Measurements from ENCODE around the gene GABPB2. TPM values are rescaled to one million over a fixed set of nuclear protein-coding genes. Genes with fewer than 3 reads are reported as not detected.

Gene GABPB2
- total RNA-seq, 1 donor from 2014 or later, result 3.6 TPM

DNA sequence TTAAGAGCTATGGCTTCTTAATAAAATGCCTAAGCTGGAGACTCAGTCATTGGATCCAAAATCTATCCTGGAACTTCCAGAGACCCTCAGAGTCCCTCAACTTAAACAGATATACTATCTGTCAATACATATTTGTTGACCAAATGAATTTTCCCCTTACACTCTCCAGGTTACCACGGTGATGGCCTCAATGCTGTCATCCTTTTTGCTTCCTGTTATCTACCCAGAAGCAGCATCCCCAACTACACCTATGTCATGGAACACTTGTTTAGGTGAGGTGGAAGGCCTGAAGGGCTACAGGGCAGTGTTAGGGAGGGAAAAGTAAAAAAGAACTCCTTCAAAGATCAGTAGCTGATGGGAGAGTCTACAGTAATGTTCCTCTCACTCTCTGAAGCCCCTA lies 27.4 kb upstream of the GABPB2 start:
- Histone ChIP-seq H3K4me1 (ENCODE audit: insufficient read depth, low read length) (peaks cover 3% of the 10 kb centered on the region), H3K9me3 (ENCODE audit: insufficient read depth, low read depth, low read length) (no peaks in the 10 kb centered on the region), H3K27me3 (ENCODE audit: insufficient read depth, low read length) (no peaks in the 10 kb centered on the region), H3K79me2 (ENCODE audit: insufficient read depth, low read length) (no peaks in the 10 kb centered on the region), H3K36me3 (ENCODE audit: insufficient read depth, low read length) (no peaks in the 10 kb centered on the region), H4K20me1 (ENCODE audit: insufficient read depth, low read length) (no peaks in the 10 kb centered on the region), H3K4me2 (ENCODE audit: low read length) (no peak overlapping the region), H2AFZ (ENCODE audit: low read depth, low read length) (no peak overlapping the region), H3K4me3 (ENCODE audit: insufficient read depth, low read depth, low read length) (no peak overlapping the region), H3K27ac (ENCODE audit: low read depth, low read length) (no peak overlapping the region), H3K9ac (ENCODE audit: low read length) (no peak overlapping the region)
- FAIRE-seq (no peak), DNase-seq (ENCODE audit: low read depth) (no peak)
- Mint-ChIP-seq H3K4me3 (ENCODE audit: unreplicated experiment) (no peak overlapping the region), H3K9me3 (ENCODE audit: unreplicated experiment) (no peaks in the 10 kb centered on the region), H3K36me3 (ENCODE audit: low read depth, unreplicated experiment) (peaks cover 15% of the 10 kb centered on the region), H3K27me3 (ENCODE audit: low read depth, unreplicated experiment) (no peaks in the 10 kb centered on the region), H3K27ac (ENCODE audit: unreplicated experiment) (no peak overlapping the region), H3K4me1 (ENCODE audit: low read depth, unreplicated experiment) (no peaks in the 10 kb centered on the region)
- TF ChIP-seq, protein P1, sequence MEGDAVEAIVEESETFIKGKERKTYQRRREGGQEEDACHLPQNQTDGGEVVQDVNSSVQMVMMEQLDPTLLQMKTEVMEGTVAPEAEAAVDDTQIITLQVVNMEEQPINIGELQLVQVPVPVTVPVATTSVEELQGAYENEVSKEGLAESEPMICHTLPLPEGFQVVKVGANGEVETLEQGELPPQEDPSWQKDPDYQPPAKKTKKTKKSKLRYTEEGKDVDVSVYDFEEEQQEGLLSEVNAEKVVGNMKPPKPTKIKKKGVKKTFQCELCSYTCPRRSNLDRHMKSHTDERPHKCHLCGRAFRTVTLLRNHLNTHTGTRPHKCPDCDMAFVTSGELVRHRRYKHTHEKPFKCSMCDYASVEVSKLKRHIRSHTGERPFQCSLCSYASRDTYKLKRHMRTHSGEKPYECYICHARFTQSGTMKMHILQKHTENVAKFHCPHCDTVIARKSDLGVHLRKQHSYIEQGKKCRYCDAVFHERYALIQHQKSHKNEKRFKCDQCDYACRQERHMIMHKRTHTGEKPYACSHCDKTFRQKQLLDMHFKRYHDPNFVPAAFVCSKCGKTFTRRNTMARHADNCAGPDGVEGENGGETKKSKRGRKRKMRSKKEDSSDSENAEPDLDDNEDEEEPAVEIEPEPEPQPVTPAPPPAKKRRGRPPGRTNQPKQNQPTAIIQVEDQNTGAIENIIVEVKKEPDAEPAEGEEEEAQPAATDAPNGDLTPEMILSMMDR (IDR thresholded peaks at IDR 0.05; ENCODE audit: insufficient read depth, low read depth, low read length), result no peak
- TF ChIP-seq EZH2 (IDR thresholded peaks at IDR 0.05; ENCODE audit: insufficient read depth, low read length), result no peak

DNA sequence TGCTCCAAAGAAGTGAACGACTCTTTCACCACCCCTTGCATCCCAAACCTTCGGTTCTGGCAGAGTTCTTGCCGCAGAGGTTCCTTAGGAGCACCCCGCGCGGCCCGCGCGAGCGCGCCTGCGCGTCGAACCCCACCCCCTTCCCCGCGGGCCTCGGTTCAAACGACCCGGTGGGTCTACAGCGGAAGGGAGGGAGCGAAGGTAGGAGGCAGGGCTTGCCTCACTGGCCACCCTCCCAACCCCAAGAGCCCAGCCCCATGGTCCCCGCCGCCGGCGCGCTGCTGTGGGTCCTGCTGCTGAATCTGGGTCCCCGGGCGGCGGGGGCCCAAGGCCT lies 23.0 kb upstream of the GABPB2 start, which contains the start of gene C1orf56:
Gene C1orf56 (plus strand): TSS at position 161 of the 334 bp plus-strand sequence. CDS start 97 bp downstream, at position 258.
- no peaks in the 10 kb centered on the region for H3K79me2 ChIP-seq (ENCODE audit: insufficient read depth, low read length)
- no peaks in the 10 kb centered on the region for H3K27me3 Mint-ChIP-seq (ENCODE audit: low read depth, unreplicated experiment)
- peaks cover 25% of the 10 kb centered on the region for H4K20me1 ChIP-seq (ENCODE audit: insufficient read depth, low read length)
- H3K9me3 ChIP-seq (ENCODE audit: insufficient read depth, low read depth, low read length), result no peaks in the 10 kb centered on the region
- H3K36me3 Mint-ChIP-seq (ENCODE audit: low read depth, unreplicated experiment), result peaks cover 11% of the 10 kb centered on the region
- peaks cover 11% of the 10 kb centered on the region for H3K4me1 ChIP-seq (ENCODE audit: insufficient read depth, low read length)
- FAIRE-seq (no peak), DNase-seq (ENCODE audit: low read depth) (peak; percentile 53)
- peak within 1 kb of the TSS; percentile 95 for H3K27ac Mint-ChIP-seq (ENCODE audit: unreplicated experiment)
- H3K4me3 Mint-ChIP-seq (ENCODE audit: unreplicated experiment), result peak within 1 kb of the TSS; percentile 97
- peaks cover 2% of the 10 kb centered on the region for H3K4me1 Mint-ChIP-seq (ENCODE audit: low read depth, unreplicated experiment)
- no peaks in the 10 kb centered on the region for H3K27me3 ChIP-seq (ENCODE audit: insufficient read depth, low read length)
- H3K9ac ChIP-seq (ENCODE audit: low read length), result peak within 1 kb of the TSS; percentile 83
- no peaks in the 10 kb centered on the region for H3K9me3 Mint-ChIP-seq (ENCODE audit: unreplicated experiment)
- TF ChIP-seq, protein P1 (IDR thresholded peaks at IDR 0.05; ENCODE audit: insufficient read depth, low read depth, low read length), result no peak
- TF ChIP-seq EZH2 (IDR thresholded peaks at IDR 0.05; ENCODE audit: insufficient read depth, low read length), result no peak
- peak within 1 kb of the TSS; percentile 58 for H2AFZ ChIP-seq (ENCODE audit: low read depth, low read length)
- peaks cover 15% of the 10 kb centered on the region for H3K36me3 ChIP-seq (ENCODE audit: insufficient read depth, low read length)
- H3K4me2 ChIP-seq (ENCODE audit: low read length), result peak within 1 kb of the TSS; percentile 95
- peak within 1 kb of the TSS; percentile 77 for H3K4me3 ChIP-seq (ENCODE audit: insufficient read depth, low read depth, low read length)
- peak within 1 kb of the TSS; percentile 57 for H3K27ac ChIP-seq (ENCODE audit: low read depth, low read length)

DNA sequence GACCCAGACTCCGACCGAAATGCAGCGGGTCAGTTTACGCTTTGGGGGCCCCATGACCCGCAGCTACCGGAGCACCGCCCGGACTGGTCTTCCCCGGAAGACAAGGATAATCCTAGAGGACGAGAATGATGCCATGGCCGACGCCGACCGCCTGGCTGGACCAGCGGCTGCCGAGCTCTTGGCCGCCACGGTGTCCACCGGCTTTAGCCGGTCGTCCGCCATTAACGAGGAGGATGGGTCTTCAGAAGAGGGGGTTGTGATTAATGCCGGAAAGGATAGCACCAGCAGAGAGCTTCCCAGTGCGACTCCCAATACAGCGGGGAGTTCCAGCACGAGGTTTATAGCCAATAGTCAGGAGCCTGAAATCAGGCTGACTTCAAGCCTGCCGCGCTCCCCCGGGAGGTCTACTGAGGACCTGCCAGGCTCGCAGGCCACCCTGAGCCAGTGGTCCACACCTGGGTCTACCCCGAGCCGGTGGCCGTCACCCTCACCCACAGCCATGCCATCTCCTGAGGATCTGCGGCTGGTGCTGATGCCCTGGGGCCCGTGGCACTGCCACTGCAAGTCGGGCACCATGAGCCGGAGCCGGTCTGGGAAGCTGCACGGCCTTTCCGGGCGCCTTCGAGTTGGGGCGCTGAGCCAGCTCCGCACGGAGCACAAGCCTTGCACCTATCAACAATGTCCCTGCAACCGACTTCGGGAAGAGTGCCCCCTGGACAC lies 22.5 kb upstream of the GABPB2 start:
- TF ChIP-seq, protein P1 (IDR thresholded peaks at IDR 0.05; ENCODE audit: insufficient read depth, low read depth, low read length), result no peak
- TF ChIP-seq EZH2 (IDR thresholded peaks at IDR 0.05; ENCODE audit: insufficient read depth, low read length), result no peak

More for the DNA sequence above, 22.5 kb upstream of the GABPB2 start:
- Histone ChIP-seq H3K9me3 (ENCODE audit: insufficient read depth, low read depth, low read length) (no peaks in the 10 kb centered on the region), H3K27ac (ENCODE audit: low read depth, low read length) (peak overlapping the region; percentile 57), H3K27me3 (ENCODE audit: insufficient read depth, low read length) (no peaks in the 10 kb centered on the region), H3K36me3 (ENCODE audit: insufficient read depth, low read length) (peaks cover 20% of the 10 kb centered on the region), H3K79me2 (ENCODE audit: insufficient read depth, low read length) (peaks cover 3% of the 10 kb centered on the region), H3K9ac (ENCODE audit: low read length) (peak overlapping the region; percentile 83), H3K4me2 (ENCODE audit: low read length) (peak overlapping the region; percentile 95), H4K20me1 (ENCODE audit: insufficient read depth, low read length) (peaks cover 31% of the 10 kb centered on the region), H3K4me3 (ENCODE audit: insufficient read depth, low read depth, low read length) (peak overlapping the region; percentile 77), H3K4me1 (ENCODE audit: insufficient read depth, low read length) (peaks cover 11% of the 10 kb centered on the region), H2AFZ (ENCODE audit: low read depth, low read length) (peak overlapping the region; percentile 58)
- H3K36me3 Mint-ChIP-seq (ENCODE audit: low read depth, unreplicated experiment), result peaks cover 8% of the 10 kb centered on the region
- H3K4me3 Mint-ChIP-seq (ENCODE audit: unreplicated experiment), result peak overlapping the region; percentile 97
- DNase-seq (ENCODE audit: low read depth) (peak; percentile 56), FAIRE-seq (no peak)
- no peaks in the 10 kb centered on the region for H3K9me3 Mint-ChIP-seq (ENCODE audit: unreplicated experiment)
- H3K27me3 Mint-ChIP-seq (ENCODE audit: low read depth, unreplicated experiment), result no peaks in the 10 kb centered on the region
- peaks cover 2% of the 10 kb centered on the region for H3K4me1 Mint-ChIP-seq (ENCODE audit: low read depth, unreplicated experiment)
- peak overlapping the region; percentile 95 for H3K27ac Mint-ChIP-seq (ENCODE audit: unreplicated experiment)

All from astrocyte (in vitro differentiated cells and primary cell).